Stimulated activated CD4-positive, alpha-beta T cell treated with anti-CD3 and anti-CD28 coated beads, Interleukin-2, amount 100 ng/mL, for 24 hours (primary cell): ENCODE measurements around the gene DOCK3.
"Not testable (repeated sequence)": the region's sequence is repeated elsewhere in the genome, so short reads cannot be mapped to it uniquely, and the experiment has no call there.

ENCODE experiments used
- DNase-seq, 2 donors: peaks; one replicate each; pipeline ENCODE4 v3.0.0-alpha.2; 2020

The DOCK3 gene

DNA sequence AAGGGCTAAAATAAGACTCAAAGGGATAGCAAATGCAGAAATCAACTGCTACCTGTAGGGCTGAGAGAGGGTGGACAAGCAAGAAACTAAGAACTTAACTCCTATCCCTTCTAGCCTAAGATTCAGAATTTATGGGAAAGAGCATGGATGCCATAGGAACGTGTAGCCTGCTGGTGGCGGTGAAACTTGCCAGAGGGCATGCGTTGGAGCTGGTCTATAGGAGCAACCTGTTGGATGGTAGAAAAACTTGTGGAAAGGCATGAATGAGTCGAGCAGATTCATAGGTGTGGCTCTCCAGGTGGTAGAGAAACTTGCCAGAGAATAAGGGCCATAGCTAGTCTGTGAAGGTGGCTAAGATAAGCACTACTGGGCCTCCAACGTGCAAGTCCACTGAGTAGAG, 137.2 kb downstream of the DOCK3 start:
- DNase-seq = no peak

DNA sequence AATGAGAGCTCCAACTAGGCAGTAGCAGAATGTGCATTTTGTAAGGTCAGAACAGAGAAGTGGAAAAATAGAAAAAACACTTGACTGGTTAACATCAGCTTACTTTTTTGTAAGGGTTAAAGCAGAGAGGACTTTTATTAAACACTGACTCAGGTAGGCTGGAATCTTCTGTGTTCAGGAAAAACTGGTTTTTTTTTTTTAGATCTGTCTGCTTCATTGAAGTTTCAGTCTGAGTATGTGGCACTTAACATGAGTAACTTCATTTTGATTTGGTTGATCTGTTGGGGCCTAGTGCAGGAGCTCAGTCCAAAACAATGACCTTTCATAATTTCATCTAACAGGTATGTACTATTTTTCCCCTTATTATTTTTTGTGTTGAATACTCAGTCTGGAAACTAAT, 141.1 kb downstream of the DOCK3 start:
- no peak for DNase-seq

DNA sequence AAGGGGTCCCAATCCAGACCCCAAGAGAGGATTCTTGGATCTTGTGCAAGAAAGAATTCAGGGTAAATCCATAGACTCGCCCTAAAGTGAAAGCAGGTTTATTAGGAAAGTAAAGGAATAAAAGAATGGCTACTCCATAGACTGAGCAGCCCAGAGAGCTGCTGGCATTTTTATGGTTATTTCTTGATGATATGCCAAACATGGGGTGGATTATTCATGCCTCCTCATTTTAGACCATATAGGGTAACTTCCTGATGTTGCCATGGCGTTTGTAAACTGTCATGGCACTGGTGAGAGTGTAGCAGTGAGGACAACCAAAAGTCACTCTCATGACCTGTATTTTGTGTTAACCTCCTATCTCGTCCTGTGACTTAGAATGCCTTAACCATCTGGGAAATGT, 142.2 kb downstream of the DOCK3 start:
- no peak for DNase-seq

DNA sequence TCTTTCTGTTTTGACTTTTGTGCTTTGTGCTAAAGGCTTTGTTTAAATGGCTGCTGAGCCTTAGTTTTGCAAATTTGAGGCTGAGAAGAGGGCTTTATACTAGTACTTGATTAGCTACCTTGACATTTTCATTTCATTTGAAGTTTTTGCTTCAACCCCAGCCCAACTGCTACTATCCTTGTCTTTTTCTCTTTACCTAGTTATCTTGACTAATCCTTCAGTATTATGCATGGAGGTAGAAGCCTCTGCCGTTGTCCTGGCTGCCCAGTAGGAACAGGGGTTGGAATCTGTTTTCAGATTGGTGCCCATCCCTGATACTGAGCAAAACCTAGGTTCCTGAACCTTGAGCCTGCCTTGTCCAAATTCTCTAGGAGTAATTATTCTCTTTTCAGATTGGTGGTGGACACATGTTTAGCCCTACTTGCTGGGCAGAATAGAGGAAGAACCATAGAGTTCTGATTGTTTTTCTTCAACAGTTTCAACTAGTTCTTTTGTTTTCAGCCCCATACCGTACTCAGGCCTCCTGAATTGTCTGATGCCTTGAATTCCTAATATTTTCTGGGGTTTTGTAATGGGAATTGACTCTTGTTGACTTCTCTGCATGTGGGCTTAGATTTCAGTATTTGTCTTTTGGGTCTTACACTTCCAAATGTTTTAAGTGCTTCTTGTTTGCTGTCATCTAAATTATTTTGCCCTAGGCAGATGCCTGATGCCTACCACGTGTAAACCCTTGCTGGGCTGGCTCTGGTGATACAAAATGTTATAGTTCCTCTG, 143.2 kb downstream of the DOCK3 start:
- DNase-seq = no peak

- DNase-seq = no peak
Measured at GRCh38 chr3:50819882-50820281, 145.2 kb downstream of the DOCK3 start.

DNA sequence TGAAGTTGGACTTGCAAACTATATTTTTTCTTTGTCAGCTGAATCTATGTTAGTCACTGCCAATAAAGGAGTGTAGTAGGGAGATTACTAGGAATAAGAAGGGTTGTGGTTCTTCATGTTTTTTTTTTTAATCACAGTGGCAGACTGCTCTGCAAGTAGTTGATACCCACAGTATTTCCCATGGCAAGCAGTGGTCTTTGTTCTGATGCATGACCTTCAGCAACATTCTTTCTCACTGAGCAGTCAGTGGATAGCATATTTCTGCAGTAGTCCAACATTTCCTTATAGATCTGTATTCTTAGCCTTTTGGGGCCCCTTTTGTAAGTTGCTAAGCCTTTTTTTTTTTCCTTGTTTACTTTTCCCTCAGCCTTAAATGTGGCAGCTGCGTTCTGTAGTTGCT, 151.1 kb downstream of the DOCK3 start:
- DNase-seq = no peak

DNA sequence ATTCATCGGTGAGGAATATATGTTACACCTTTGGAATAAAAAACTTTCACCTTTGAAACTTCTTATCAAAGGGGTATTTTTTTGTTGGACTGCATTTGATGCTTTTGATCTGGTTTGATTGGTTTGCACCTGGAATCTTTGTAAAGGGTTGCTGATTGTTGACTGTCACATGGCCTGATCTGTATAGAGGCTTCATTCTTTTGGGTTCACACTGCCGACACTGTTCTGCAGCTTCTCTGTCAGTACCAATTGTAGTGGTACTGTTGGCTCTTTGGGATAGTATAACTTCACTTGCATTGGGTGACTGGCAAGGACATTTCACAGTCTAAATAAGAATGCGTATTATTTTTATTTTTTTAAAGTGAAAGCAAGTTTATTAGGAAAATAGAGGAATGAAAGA, 155.7 kb downstream of the DOCK3 start:
- DNase-seq = no peak

DNA sequence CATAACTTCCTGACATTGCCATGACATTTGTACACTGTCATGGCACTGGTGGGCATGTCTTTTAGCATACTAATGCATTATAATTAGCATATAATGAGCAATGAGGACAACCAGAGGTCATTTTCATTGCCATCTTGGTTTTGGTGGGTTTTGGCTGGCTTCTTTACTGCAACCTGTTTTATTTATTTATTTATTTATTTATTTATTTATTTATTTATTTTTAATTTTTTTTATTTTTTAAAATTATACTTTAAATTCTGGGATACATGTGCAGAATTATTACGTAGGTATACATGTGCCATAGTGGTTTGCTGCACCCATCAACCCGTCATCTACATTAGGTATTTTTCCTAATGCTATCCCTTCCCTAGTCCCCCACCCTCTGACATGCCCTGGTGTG, 156.3 kb downstream of the DOCK3 start:
- not testable (repeated sequence) for DNase-seq

DNA sequence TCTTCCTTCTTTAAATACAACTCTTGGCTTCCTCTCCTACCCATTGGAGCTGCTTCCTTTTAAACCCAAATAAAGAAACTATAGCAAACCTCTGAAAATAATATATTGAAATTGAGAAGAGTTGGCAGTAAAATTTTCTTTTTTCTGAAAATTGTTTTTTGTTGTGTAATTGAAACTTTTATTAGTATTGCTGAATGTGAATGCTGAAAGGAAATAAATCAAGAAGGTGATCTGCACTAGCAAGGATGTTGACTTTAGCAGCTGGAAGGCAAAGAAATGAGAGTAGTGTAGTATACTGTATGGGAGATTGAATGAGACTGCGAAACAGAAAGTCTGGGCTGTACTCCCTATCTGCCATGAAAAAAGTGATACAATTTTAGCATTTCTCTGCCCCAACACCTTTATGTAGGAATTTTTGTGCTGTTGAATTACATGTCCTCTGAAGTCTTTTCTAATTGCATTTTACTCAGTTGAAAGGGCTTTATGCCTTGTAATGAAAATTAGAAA, 166.3 kb downstream of the DOCK3 start:
- DNase-seq = no peak

GRCh38 chr3:50848308-50848707, 173.6 kb downstream of the DOCK3 start:
- DNase-seq = no peak

DNA sequence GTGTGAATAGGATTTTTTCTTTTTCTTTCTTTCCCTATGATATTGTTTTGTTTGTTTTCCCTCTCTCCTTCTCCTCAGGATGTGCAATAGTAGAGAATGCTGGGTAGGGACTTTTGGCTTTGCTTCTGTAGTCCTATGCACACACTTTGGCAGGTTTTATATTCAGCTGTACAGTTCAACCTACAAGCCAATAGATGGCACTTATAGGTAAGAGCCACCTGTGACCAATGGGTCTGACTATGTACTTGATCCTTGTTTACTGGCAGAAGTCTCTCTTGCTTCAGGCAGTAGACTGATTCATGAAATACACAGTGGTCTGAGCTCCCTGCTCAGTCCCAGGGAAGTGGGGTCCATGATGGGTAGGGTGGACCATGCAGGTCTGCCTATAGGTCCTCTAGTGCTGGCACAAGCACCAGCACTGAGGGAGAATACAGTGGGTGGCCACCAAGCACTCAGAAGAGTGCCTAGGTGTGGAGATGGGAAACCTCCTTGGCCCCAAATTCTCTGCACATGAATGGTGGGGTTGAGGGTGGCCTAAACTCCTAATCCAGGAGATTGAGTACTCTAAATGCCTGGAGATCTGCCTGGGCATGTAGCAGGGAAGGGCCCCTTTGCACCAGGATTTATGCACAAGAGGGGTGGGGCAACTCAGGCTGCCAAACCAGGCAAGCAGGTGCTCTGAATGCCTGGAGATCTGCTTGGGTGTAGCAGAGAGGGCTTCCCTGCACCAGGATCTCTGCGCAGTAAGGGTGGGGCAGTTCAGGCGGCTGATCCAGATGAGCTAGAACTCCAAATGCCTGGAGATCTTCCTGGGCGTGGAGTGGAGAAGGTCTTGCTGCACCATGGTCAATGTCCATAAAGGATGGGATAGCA, 176.1 kb downstream of the DOCK3 start:
- no peak for DNase-seq

- DNase-seq = no peak
Measured at GRCh38 chr3:50853936-50854335, 179.2 kb downstream of the DOCK3 start.

DNA sequence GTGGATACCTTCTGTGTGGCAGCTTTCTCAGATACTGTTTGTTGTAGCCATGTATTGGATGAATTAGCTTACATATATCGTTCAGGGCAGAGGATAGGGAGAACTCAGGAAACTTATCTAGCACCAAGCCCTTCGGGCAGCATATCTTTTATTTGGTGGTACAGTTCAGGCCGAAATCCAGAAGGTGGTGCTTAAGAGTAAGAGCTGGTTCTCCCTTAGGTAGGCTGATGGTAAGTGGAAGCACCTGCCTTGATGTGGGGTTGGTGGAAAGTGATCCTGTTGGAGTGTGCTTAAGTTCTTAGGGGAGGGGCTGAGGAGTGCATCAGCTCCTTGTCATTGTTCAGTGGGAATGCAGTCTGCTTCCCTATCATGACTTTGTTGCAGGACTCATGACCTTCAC, 187.5 kb downstream of the DOCK3 start:
- DNase-seq = no peak

GRCh38 chr3:50873376-50874157, 198.8 kb downstream of the DOCK3 start:
- DNase-seq = no peak

DNA sequence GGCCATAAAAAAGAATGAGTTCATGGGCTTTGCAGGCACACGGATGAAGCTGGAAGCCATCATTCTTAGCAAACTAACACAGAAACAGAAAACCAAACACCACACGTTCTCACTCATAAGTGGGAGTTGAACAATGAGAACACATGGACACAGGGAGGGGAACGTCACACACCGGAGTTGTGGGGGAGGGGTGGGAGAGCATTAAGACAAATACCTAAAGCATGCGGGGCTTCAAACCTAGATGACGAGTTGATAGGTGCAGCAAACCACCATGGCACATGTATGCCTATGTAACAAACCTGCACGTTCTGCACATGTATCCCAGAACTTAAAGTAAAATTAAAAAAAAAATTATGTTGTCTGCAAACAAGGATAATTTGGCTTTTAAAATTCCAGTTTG, 200.1 kb downstream of the DOCK3 start:
- DNase-seq = not testable (repeated sequence)

DNA sequence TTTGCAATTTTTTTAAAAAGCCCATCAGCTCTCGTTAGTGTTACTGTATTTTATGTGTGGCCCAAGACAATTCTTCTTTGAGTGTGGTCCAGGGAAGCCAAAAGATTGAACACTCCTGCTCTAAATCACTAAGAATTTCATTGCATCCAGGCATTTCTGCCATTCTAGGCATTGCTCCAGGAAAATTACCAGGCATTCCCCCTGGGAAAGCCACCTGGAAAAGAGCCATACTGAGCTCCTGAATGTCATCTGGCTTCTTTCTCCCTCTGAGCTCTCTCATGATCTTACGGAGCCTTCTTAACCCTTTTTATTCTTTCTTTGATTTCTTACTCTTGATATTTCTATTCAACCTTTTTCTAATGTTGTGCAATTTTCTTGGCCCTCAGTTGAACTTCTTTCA, 202.2 kb downstream of the DOCK3 start:
- DNase-seq = no peak

DNA sequence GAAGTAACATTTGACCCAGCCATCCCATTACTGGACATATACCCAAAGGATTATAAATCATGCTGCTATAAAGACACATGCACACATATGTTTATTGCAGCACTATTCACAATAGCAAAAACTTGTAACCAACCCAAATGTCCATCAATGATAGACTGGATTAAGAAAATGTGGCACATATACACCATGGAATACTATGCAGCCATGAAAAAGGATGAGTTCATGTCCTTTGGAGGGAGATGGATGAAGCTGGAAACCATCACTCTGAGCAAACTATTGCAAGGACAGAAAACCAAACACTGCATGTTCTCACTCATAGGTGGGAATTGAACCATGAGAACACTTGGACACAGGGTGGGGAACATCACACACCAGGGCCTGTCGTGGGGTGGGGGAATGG, 208.0 kb downstream of the DOCK3 start:
- DNase-seq = not testable (repeated sequence)

GRCh38 chr3:50883755-50884154, 209.0 kb downstream of the DOCK3 start:
- DNase-seq = no peak

- no peak for DNase-seq
Measured at GRCh38 chr3:50885070-50885850, 210.5 kb downstream of the DOCK3 start.

DNA sequence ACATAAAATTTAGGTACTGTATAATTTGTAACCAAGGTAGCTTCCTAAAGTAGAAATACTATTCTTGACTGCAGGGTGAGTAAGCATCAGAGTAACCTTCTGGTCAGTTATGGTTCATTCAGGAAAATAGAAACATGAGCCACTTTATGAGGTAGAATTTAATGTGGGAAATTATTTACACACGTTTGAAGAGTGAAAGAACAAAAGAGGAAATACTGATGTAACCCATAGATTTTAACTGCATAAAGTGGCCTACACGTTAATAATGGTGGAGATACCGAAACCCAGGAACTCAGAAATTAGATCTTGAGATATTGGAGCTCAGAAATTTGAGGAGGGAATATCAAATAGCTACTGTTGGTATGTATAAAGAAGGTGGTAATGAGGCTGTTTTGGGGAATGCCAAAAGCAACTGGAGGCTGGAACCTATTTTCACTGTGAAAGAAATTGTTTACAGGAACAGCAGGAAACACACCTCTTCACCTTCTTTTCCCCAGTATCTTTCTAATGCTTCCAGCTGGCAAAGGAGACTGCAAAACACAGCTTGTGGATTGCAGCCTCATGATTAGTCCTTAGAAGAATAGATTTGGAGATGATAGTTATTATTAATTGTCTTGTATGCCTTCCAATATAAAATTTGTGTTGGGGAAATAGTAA, 216.1 kb downstream of the DOCK3 start:
- DNase-seq = no peak

- not testable (repeated sequence) for DNase-seq
Measured at GRCh38 chr3:50901097-50901496, 226.4 kb downstream of the DOCK3 start.

- DNase-seq = no peak
Measured at GRCh38 chr3:50912746-50913145, 238.0 kb downstream of the DOCK3 start.
